Spinal cord (tissue), 10 donors: Measurements from ENCODE around the gene PRICKLE3. TPM values are rescaled to one million over a fixed set of nuclear protein-coding genes. Genes with fewer than 3 reads are reported as not detected.
"Not testable (repeated sequence)": the region's sequence is repeated elsewhere in the genome, so short reads cannot be mapped to it uniquely, and the experiment has no call there.

Experiments
- DNase-seq, 6 donors: peaks; one replicate each; pipeline versions ENCODE4 v3.0.0 to v3.0.0-alpha.2; 2013 to 2015; ENCODE audit warnings: low spot score in 6 of 6, low read depth in 4 of 6
- H3K27ac ChIP-seq: one replicate; pipeline ENCODE4 v1.5.1; 2013; ENCODE audit warnings: low read depth, low read length, control low read depth
- H3K27me3 ChIP-seq: one replicate; pipeline ENCODE4 v1.6.1; 2013; ENCODE audit warnings: low read length; ENCODE audit not compliant: control insufficient read depth, insufficient read depth
- H3K36me3 ChIP-seq: one replicate; pipeline ENCODE4 v1.6.1; 2013; ENCODE audit warnings: low read length; ENCODE audit not compliant: control insufficient read depth, insufficient read depth
- H3K4me1 ChIP-seq: one replicate; pipeline ENCODE4 v1.6.1; 2013; ENCODE audit warnings: low read length; ENCODE audit not compliant: control insufficient read depth, insufficient read depth
- H3K4me3 ChIP-seq: one replicate; pipeline ENCODE4 v1.5.1; 2013; ENCODE audit warnings: low read depth, low read length, control low read depth
- H3K9me3 ChIP-seq: one replicate; pipeline ENCODE4 v1.6.1; 2013; ENCODE audit warnings: low read length; ENCODE audit not compliant: control insufficient read depth, insufficient read depth
- WGBS: methylation state at CpG from one replicate; pipeline ENCODE4 v1.1.5; 2013; ENCODE audit warnings: missing lambda C conversion rate; ENCODE audit not compliant: insufficient coverage; 5-methylcytosine and 5-hydroxymethylcytosine counted together
- polyA plus RNA-seq, 2 donors: library from polyadenylated mRNA; unstranded; fragments of 120-200 nt; gene quantifications; one replicate each; pipeline ENCODE4 v1.2.1, GENCODE V29; 2013; ENCODE audit not compliant: insufficient read length in 2 of 2
- small RNA-seq: library from RNA; depleted of rRNA; stranded (forward); fragments of <200 nt; gene quantifications from one replicate; pipeline ENCODE3, GENCODE V24; 2014; ENCODE audit warnings: low replicate concordance
- total RNA-seq, 2 donors: library from RNA; depleted of rRNA in 1 of 2; stranded (reverse); fragments of 120-200 nt in 1 of 2; fragments of >200 nt in 1 of 2; gene quantifications; one replicate each; pipeline versions ENCODE4 v1.2.3 to v1.2.4, GENCODE V29; 2013 to 2014
- donor health status: healthy.

PRICKLE3 gene
- total and polyA plus RNA-seq, 4 donors, result 1.7 to 3.1 (median 2.1) TPM

DNA sequence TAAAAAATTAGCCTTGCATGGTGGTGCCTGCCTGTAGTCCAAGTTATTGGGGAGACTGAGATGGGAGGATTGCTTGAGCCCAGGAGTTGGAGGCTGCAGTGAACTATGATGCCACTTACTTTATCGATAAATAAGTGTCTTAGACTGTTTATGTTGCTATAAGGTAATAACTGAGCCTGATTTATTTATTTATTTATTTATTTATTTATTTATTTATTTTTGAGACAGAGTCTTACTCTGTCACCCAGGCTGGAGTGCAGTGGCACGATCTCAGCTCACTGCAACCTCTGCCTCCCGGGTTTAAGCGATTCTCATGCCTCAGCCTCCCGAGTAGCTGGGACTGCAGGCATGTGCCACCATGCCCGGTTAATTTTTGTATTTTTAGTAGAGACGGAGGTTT is 53.9 kb downstream of the PRICKLE3 start:
- H3K27ac ChIP-seq, H3K4me1 ChIP-seq, DNase-seq, H3K9me3 ChIP-seq, H3K27me3 ChIP-seq, H3K4me3 ChIP-seq, H3K36me3 ChIP-seq: not testable (repeated sequence)
- WGBS, result 92% methylated on average over 5 of the region's 7 CpGs

DNA sequence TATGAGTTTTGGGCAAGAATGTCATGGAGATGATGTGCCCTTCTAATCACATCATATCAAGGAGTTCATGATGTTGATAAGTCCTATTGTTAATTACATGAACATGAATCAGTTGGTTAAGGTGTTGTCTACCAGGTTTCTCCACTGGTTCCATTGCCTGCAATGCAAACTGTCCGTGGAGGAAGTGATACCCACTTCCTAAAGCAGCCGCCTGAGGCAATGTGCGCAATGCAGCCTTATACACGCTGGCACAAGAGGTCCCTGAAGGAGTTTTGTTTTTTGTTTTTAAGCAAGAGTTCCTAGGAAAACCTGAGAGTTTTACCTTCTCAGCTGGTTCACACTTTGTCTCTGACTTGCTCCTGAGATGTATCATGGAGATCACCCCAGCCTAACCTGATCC is 56.7 kb downstream of the PRICKLE3 start:
- Histone ChIP-seq H3K36me3 (no peaks in the 10 kb centered on the region), H3K4me3 (no peak overlapping the region), H3K4me1 (no peaks in the 10 kb centered on the region), H3K27me3 (no peaks in the 10 kb centered on the region), H3K27ac (no peak overlapping the region), H3K9me3 (no peaks in the 10 kb centered on the region)
- WGBS, result 70% methylated on average over 3 of the region's 4 CpGs
- DNase-seq, result no peak

DNA sequence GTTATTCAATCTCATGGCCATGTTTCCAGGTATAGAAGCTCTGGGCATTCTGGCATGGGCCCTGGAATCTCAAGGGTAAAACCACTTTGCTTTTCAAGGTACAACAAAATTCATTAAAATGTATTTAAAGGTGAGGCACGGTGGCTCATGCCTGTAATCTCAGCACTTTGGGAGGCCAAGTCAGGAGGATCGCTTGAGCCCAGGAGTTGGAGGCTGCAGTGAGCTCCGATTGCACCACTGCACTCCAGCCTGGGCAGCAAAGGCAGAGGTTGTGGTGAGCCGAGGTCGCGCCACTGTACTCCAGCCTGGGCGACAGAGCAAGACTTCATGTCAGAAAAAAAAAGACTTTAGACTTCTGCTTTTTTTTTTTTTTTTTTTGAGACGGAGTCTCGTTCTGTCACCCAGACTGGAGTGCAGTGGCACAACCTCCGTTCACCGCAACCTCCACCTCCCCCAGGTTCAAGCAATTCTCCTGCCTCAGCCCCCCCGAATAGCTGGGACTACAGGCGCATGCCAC is 58.4 kb downstream of the PRICKLE3 start:
- not testable (repeated sequence) for H3K4me1 ChIP-seq, H3K27me3 ChIP-seq, DNase-seq, H3K36me3 ChIP-seq, H3K27ac ChIP-seq, H3K4me3 ChIP-seq, H3K9me3 ChIP-seq
- WGBS, result 78% methylated on average over 5 of the region's 13 CpGs

Small RNAs within 50 kb of the gene (small RNA-seq; reads per million reads assigned to genes)
- 0.06 reads per million for gene RN7SL262P

Other genes starting within 250 kb of the PRICKLE3 start
- gene OTUD5, start 228.8 kb downstream of the PRICKLE3 start, total RNA-seq, result 10 to 100 TPM; 27.9 to 35.7 TPM
- gene OTUD5, start 228.8 kb downstream of the PRICKLE3 start, polyA plus RNA-seq, result 10 to 100 TPM; 74.0 to 81.4 TPM
- gene KCND1, start 214.5 kb downstream of the PRICKLE3 start, total RNA-seq, result 1 to 10 TPM; 1.8 to 3.7 TPM
- 1 to 10 TPM; 5.7 to 6.7 TPM for gene KCND1, start 214.5 kb downstream of the PRICKLE3 start, polyA plus RNA-seq
- gene GRIPAP1, start 184.1 kb downstream of the PRICKLE3 start, total RNA-seq, result 10 to 100 TPM; 29.1 to 30.0 TPM
- gene GRIPAP1, start 184.1 kb downstream of the PRICKLE3 start, polyA plus RNA-seq, result 100 to 1,000 TPM in 1 of 2 donors, 10 to 100 TPM in 1; 91.2 to 116 TPM
- 10 to 100 TPM; 13.1 to 21.7 TPM for gene TFE3, start 143.0 kb downstream of the PRICKLE3 start, total RNA-seq
- gene TFE3, start 143.0 kb downstream of the PRICKLE3 start, polyA plus RNA-seq, result 10 to 100 TPM; 36.5 to 41.3 TPM
- gene CCDC120, start 127.4 kb downstream of the PRICKLE3 start, total RNA-seq, result 1 to 10 TPM; 1.6 to 3.5 TPM
- 10 to 100 TPM; 14.8 to 22.4 TPM for gene CCDC120, start 127.4 kb downstream of the PRICKLE3 start, polyA plus RNA-seq
- 10 to 100 TPM in 1 of 2 donors, 1 to 10 TPM in 1; 7.3 to 16.1 TPM for gene PRAF2, start 112.4 kb downstream of the PRICKLE3 start, total RNA-seq
- 100 to 1,000 TPM; 122 to 128 TPM for gene PRAF2, start 112.4 kb downstream of the PRICKLE3 start, polyA plus RNA-seq
- 10 to 100 TPM; 24.5 to 47.3 TPM for gene WDR45, start 106.5 kb downstream of the PRICKLE3 start, total RNA-seq
- 10 to 100 TPM; 42.2 to 49.0 TPM for gene WDR45, start 106.5 kb downstream of the PRICKLE3 start, polyA plus RNA-seq
- 10 to 100 TPM; 22.9 to 32.3 TPM for gene GPKOW, start 62.6 kb downstream of the PRICKLE3 start, total RNA-seq
- gene GPKOW, start 62.6 kb downstream of the PRICKLE3 start, polyA plus RNA-seq, result 10 to 100 TPM; 34.2 to 35.6 TPM
- gene MAGIX, start 23.6 kb downstream of the PRICKLE3 start, total RNA-seq, result 1 to 10 TPM; 2.0 to 6.2 TPM
- 1 to 10 TPM; 5.5 to 6.0 TPM for gene MAGIX, start 23.6 kb downstream of the PRICKLE3 start, polyA plus RNA-seq
- 10 to 100 TPM in 1 of 2 donors, 1 to 10 TPM in 1; 3.6 to 26.1 TPM for gene PLP2, start 14.5 kb downstream of the PRICKLE3 start, total RNA-seq
- 10 to 100 TPM; 11.9 to 22.8 TPM for gene PLP2, start 14.5 kb downstream of the PRICKLE3 start, polyA plus RNA-seq
- gene SYP, start 13.8 kb upstream of the PRICKLE3 start, total RNA-seq, result 100 to 1,000 TPM in 1 of 2 donors, 10 to 100 TPM in 1; 83.5 to 192 TPM
- 100 to 1,000 TPM; 299 to 344 TPM for gene SYP, start 13.8 kb upstream of the PRICKLE3 start, polyA plus RNA-seq
- under 1 TPM; under 0.01 to 0.11 TPM for gene CACNA1F, start 47.0 kb upstream of the PRICKLE3 start, total RNA-seq
- gene CACNA1F, start 47.0 kb upstream of the PRICKLE3 start, polyA plus RNA-seq, result under 1 TPM; 0.11 to 0.21 TPM
- gene CCDC22, start 49.1 kb upstream of the PRICKLE3 start, total RNA-seq, result 1 to 10 TPM; 7.2 to 8.1 TPM
- gene CCDC22, start 49.1 kb upstream of the PRICKLE3 start, polyA plus RNA-seq, result 10 to 100 TPM; 20.6 to 21.2 TPM
- under 1 TPM in 1 of 2 donors, not detected in 1; 0.11 TPM for gene FOXP3, start 78.3 kb upstream of the PRICKLE3 start, total RNA-seq
- 1 to 10 TPM; 1.2 to 1.3 TPM for gene FOXP3, start 78.3 kb upstream of the PRICKLE3 start, polyA plus RNA-seq
- gene PPP1R3F, start 83.4 kb upstream of the PRICKLE3 start, total RNA-seq, result 10 to 100 TPM; 13.3 to 13.4 TPM
- 10 to 100 TPM; 24.1 to 25.1 TPM for gene PPP1R3F, start 83.4 kb upstream of the PRICKLE3 start, polyA plus RNA-seq
- gene GAGE10, start 117.3 kb upstream of the PRICKLE3 start, total RNA-seq, result not detected
- not detected for gene GAGE10, start 117.3 kb upstream of the PRICKLE3 start, polyA plus RNA-seq
- not detected for gene GAGE12J, start 135.7 kb upstream of the PRICKLE3 start, total RNA-seq
- not detected for gene GAGE12J, start 135.7 kb upstream of the PRICKLE3 start, polyA plus RNA-seq
- gene GAGE13, start 145.2 kb upstream of the PRICKLE3 start, total RNA-seq, result not detected
- gene GAGE13, start 145.2 kb upstream of the PRICKLE3 start, polyA plus RNA-seq, result not detected